ENCODE results near the gene CRTC1.

GRCh38 chr19:18737337-18737953 is 54.0 kb downstream of the CRTC1 start:
- no peak for TF ChIP-seq PATZ1 (CRISPR knock-in tag; IDR thresholded peaks at IDR 0.05; ENCODE audit: borderline replicate concordance)
- no peak for TF ChIP-seq GLIS3 (CRISPR knock-in tag; IDR thresholded peaks at IDR 0.05)
- TF ChIP-seq TSHZ2 (CRISPR knock-in tag; IDR thresholded peaks at IDR 0.05) = no peak
- TF ChIP-seq ZFP30 (CRISPR knock-in tag; IDR thresholded peaks at IDR 0.05) = no peak
- no peak for TF ChIP-seq TCF4 (CRISPR knock-in tag; IDR thresholded peaks at IDR 0.05; ENCODE audit: borderline replicate concordance)
- no peak for TF ChIP-seq ISL1 (CRISPR knock-in tag; IDR thresholded peaks at IDR 0.05)
- no peak for TF ChIP-seq SNAI2 (CRISPR knock-in tag; IDR thresholded peaks at IDR 0.05)
- TF ChIP-seq ZNF565 (CRISPR knock-in tag; conservative IDR thresholded peaks at IDR 0.05; ENCODE audit: low read depth) = no peak
- TF ChIP-seq CSRNP3 (CRISPR knock-in tag; IDR thresholded peaks at IDR 0.05) = no peak
- TF ChIP-seq CSDC2 (CRISPR knock-in tag; IDR thresholded peaks at IDR 0.05) = no peak

Data from SK-N-SH treated with all-trans-retinoic acid at 6 μM for 48 hours (cell line).